ENCODE measurements around the gene CDK2AP2.

CDK2AP2 gene

GRCh38 chr11:67503119-67504004 is 4.6 kb downstream of the CDK2AP2 start:
- DNase-seq (ENCODE audit: low read depth): no peak

GRCh38 chr11:67502328-67502979 is 5.5 kb downstream of the CDK2AP2 start:
- DNase-seq (ENCODE audit: low read depth): no peak

GRCh38 chr11:67501854-67502253 is 6.1 kb downstream of the CDK2AP2 start:
- DNase-seq (ENCODE audit: low read depth): no peak

GRCh38 chr11:67500831-67501715 is 6.9 kb downstream of the CDK2AP2 start:
- DNase-seq (ENCODE audit: low read depth): no peak

- DNase-seq (ENCODE audit: low read depth): no peak
Measured at GRCh38 chr11:67500484-67500821, 7.5 kb downstream of the CDK2AP2 start.

- no peak for DNase-seq (ENCODE audit: low read depth)
Measured at GRCh38 chr11:67499808-67500483, 8.0 kb downstream of the CDK2AP2 start.

- DNase-seq (ENCODE audit: low read depth): no peak
Measured at GRCh38 chr11:67498544-67498972, 9.4 kb downstream of the CDK2AP2 start.

GRCh38 chr11:67497656-67498291 is 10.2 kb downstream of the CDK2AP2 start:
- DNase-seq (ENCODE audit: low read depth): no peak

GRCh38 chr11:67496113-67496512 is 11.8 kb downstream of the CDK2AP2 start:
- no peak for DNase-seq (ENCODE audit: low read depth)

GRCh38 chr11:67495234-67496005 is 12.5 kb downstream of the CDK2AP2 start:
- DNase-seq (ENCODE audit: low read depth): no peak

- DNase-seq (ENCODE audit: low read depth): no peak
Measured at GRCh38 chr11:67494371-67495233, 13.4 kb downstream of the CDK2AP2 start.

- DNase-seq (ENCODE audit: low read depth): no peak
Measured at GRCh38 chr11:67493548-67494370, 14.2 kb downstream of the CDK2AP2 start.

- DNase-seq (ENCODE audit: low read depth): no peak
Measured at GRCh38 chr11:67492801-67493547, 15.0 kb downstream of the CDK2AP2 start.

GRCh38 chr11:67492069-67492727 is 15.8 kb downstream of the CDK2AP2 start:
- DNase-seq (ENCODE audit: low read depth): no peak

GRCh38 chr11:67491276-67492068 is 16.5 kb downstream of the CDK2AP2 start:
- no peak for DNase-seq (ENCODE audit: low read depth)

GRCh38 chr11:67490727-67491065 is 17.3 kb downstream of the CDK2AP2 start:
- DNase-seq (ENCODE audit: low read depth): no peak
